ENCODE data around the gene REC8. TPM values are rescaled to one million over a fixed set of nuclear protein-coding genes. Genes with fewer than 3 reads are reported as not detected.
"Not testable (repeated sequence)": the region's sequence is repeated elsewhere in the genome, so short reads cannot be mapped to it uniquely, and the experiment has no call there.

The REC8 gene
- total RNA-seq, 1 experiment from 2014 or later = 0.66 TPM

GRCh38 chr14:24203249-24203886, 31.5 kb downstream of the REC8 start:
- H3K27me3 ChIP-seq, H3K4me3 ChIP-seq, H3K9me3 ChIP-seq, DNase-seq: not testable (repeated sequence)
- peaks cover 16% of the 10 kb centered on the region for H3K36me3 ChIP-seq

- no peak overlapping the region for H3K4me3 ChIP-seq
- H3K9me3 ChIP-seq = no peaks in the 10 kb centered on the region; the same call in 1 of the 2 replicates
- H3K36me3 ChIP-seq = peaks cover 16% of the 10 kb centered on the region
- DNase-seq = no peak
- H3K27me3 ChIP-seq = no peaks in the 10 kb centered on the region
Measured at GRCh38 chr14:24204163-24205146, 32.6 kb downstream of the REC8 start.

GRCh38 chr14:24206260-24207103, 34.6 kb downstream of the REC8 start:
- H3K9me3 ChIP-seq = no peaks in the 10 kb centered on the region; the same call in 1 of the 2 replicates
- H3K27me3 ChIP-seq = no peaks in the 10 kb centered on the region
- no peak overlapping the region for H3K4me3 ChIP-seq
- no peak for DNase-seq
- H3K36me3 ChIP-seq = peaks cover 14% of the 10 kb centered on the region

- peaks cover 11% of the 10 kb centered on the region for H3K36me3 ChIP-seq
- no peak overlapping the region for H3K4me3 ChIP-seq
- H3K27me3 ChIP-seq = no peaks in the 10 kb centered on the region
- no peak for DNase-seq
- no peaks in the 10 kb centered on the region for H3K9me3 ChIP-seq
Measured at GRCh38 chr14:24207104-24207551, 35.2 kb downstream of the REC8 start.

GRCh38 chr14:24207625-24208024, 35.7 kb downstream of the REC8 start:
- no peaks in the 10 kb centered on the region for H3K9me3 ChIP-seq
- no peak for DNase-seq
- no peaks in the 10 kb centered on the region for H3K27me3 ChIP-seq
- peaks cover 10% of the 10 kb centered on the region; the same call in 1 of the 2 replicates for H3K36me3 ChIP-seq
- H3K4me3 ChIP-seq = no peak overlapping the region

- Histone ChIP-seq H3K4me3 (no peak overlapping the region), H3K36me3 (peaks cover 5% of the 10 kb centered on the region; the same call in 1 of the 2 replicates), H3K27me3 (no peaks in the 10 kb centered on the region), H3K9me3 (no peaks in the 10 kb centered on the region)
- no peak for DNase-seq
Measured at GRCh38 chr14:24211311-24211710, 39.4 kb downstream of the REC8 start.

GRCh38 chr14:24212924-24213865, 41.3 kb downstream of the REC8 start, which contains the start of gene CHMP4A:
Gene CHMP4A (minus strand): TSS chr14:24213488. CDS start chr14:24213439, 49 bp downstream.
- peak within 1 kb of the TSS; percentile 68 for H3K4me3 ChIP-seq
- H3K36me3 ChIP-seq = peaks cover 5% of the 10 kb centered on the region; the same call in 1 of the 2 replicates
- H3K9me3 ChIP-seq = no peaks in the 10 kb centered on the region
- DNase-seq = peak; percentile 97
- no peaks in the 10 kb centered on the region for H3K27me3 ChIP-seq

GRCh38 chr14:24213866-24214662, 42.2 kb downstream of the REC8 start:
- Histone ChIP-seq H3K4me3 (peak overlapping the region; percentile 68), H3K27me3 (no peaks in the 10 kb centered on the region), H3K36me3 (peaks cover 3% of the 10 kb centered on the region; the same call in 1 of the 2 replicates), H3K9me3 (no peaks in the 10 kb centered on the region)
- no peak for DNase-seq

GRCh38 chr14:24215495-24216344, 43.8 kb downstream of the REC8 start, which contains the start of gene MDP1:
Gene MDP1 (minus strand): TSS chr14:24216066. CDS start chr14:24215955, 111 bp downstream.
- Histone ChIP-seq H3K4me3 (peak within 1 kb of the TSS; percentile 59), H3K36me3 (peaks cover 3% of the 10 kb centered on the region; the same call in 1 of the 2 replicates), H3K27me3 (no peaks in the 10 kb centered on the region), H3K9me3 (no peaks in the 10 kb centered on the region)
- DNase-seq = peak; percentile 65

- no peaks in the 10 kb centered on the region for H3K27me3 ChIP-seq
- no peaks in the 10 kb centered on the region for H3K9me3 ChIP-seq
- peak overlapping the region; percentile 59 for H3K4me3 ChIP-seq
- no peak for DNase-seq
- peaks cover 3% of the 10 kb centered on the region; the same call in 1 of the 2 replicates for H3K36me3 ChIP-seq
Measured at GRCh38 chr14:24216345-24216699, 44.4 kb downstream of the REC8 start.

GRCh38 chr14:24216876-24217275, 45.0 kb downstream of the REC8 start:
- H3K36me3 ChIP-seq, H3K27me3 ChIP-seq, H3K9me3 ChIP-seq, H3K4me3 ChIP-seq, DNase-seq: not testable (repeated sequence)

GRCh38 chr14:24219080-24219479, 47.2 kb downstream of the REC8 start:
- DNase-seq = no peak
- Histone ChIP-seq H3K9me3 (no peaks in the 10 kb centered on the region), H3K36me3 (no peaks in the 10 kb centered on the region; the same call in 1 of the 2 replicates), H3K27me3 (no peaks in the 10 kb centered on the region), H3K4me3 (no peak overlapping the region)

GRCh38 chr14:24219521-24219920, 47.6 kb downstream of the REC8 start:
- no peak for DNase-seq
- H3K4me3 ChIP-seq = no peak overlapping the region
- no peaks in the 10 kb centered on the region for H3K27me3 ChIP-seq
- H3K36me3 ChIP-seq = no peaks in the 10 kb centered on the region; the same call in 1 of the 2 replicates
- no peaks in the 10 kb centered on the region for H3K9me3 ChIP-seq

- H3K36me3 ChIP-seq, H3K27me3 ChIP-seq, H3K9me3 ChIP-seq, DNase-seq, H3K4me3 ChIP-seq: not testable (repeated sequence)
Measured at GRCh38 chr14:24222987-24223386, 51.1 kb downstream of the REC8 start.
